Panc1 (cell line): ENCODE data around the gene NFATC1.

Experiments
- CTCF ChIP-seq: fragments of 450-650 bp; IDR thresholded peaks from 2 replicates; pipeline ENCODE4 v1.5.1; 2017; ENCODE audit warnings: mild to moderate bottlenecking
- POLR2AphosphoS5 ChIP-seq: IDR thresholded peaks from 2 replicates; pipeline ENCODE4 v1.6.1; 2012; ENCODE audit warnings: mild to moderate bottlenecking, low read depth, low read length, moderate library complexity
- SIN3A ChIP-seq: IDR thresholded peaks from 2 replicates; pipeline ENCODE4 v1.6.1; 2012; ENCODE audit warnings: low read depth, mild to moderate bottlenecking, low read length, moderate library complexity, borderline replicate concordance; ENCODE audit not compliant: insufficient read depth
- TCF7L2 ChIP-seq: IDR thresholded peaks from 2 replicates; pipeline ENCODE4 v1.6.1; 2011; ENCODE audit warnings: mild to moderate bottlenecking, low read depth, low read length, inconsistent platforms

DNA sequence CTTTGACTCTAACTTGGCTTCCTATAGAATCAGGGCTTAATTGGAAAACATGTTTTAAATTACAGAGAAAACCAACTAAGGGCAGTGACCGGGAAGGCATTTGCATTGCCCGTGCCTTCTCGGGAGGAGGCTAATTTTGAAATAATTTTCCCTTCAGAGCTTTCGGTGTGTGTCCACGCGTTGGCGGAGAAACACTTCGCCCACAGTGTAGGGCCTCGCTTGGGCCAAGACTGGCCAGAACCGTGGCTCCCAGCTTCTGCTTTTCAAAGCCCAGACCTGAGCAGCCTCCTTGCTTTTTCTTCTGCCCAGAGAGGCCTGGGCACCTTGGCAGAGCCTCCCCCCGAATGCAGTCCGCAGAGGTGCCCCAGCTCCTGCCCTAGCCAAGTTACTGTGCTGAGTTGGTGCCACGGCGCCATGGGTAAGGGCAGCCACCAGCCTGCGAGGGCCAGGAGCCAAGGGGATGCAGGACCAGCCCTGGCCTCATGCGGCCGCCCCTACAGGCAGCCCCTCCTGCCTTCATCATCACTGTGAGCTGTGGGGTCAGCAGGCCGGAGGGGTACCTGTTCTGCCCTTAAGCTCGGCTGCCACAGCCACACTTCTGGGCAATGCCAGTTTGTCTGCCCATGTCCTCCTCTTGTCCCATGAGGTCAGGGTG lies 57.4 kb downstream of the NFATC1 start:
- TF ChIP-seq CTCF (no peak), TCF7L2 (no peak), POLR2AphosphoS5 (no peak), SIN3A (no peak)
